Parathyroid adenoma (tissue), 2 donors: ENCODE data around the gene SENP7.
"Not testable (repeated sequence)": the region's sequence is repeated elsewhere in the genome, so short reads cannot be mapped to it uniquely, and the experiment has no call there.

ENCODE experiments used
- H2AFZ ChIP-seq: fragments of 300-600 bp; sonication (generic); one replicate; pipeline ENCODE4 v1.7.0; 2017; ENCODE audit warnings: antibody characterized with exemption, mild to moderate bottlenecking
- H3K27ac ChIP-seq: fragments of 300-600 bp; sonication (generic); one replicate; pipeline ENCODE4 v1.7.0; 2017
- H3K27me3 ChIP-seq: fragments of 300-600 bp; sonication (generic); one replicate; pipeline ENCODE4 v1.7.0; 2017; ENCODE audit warnings: low read length; ENCODE audit not compliant: control insufficient read depth, insufficient read depth
- H3K36me3 ChIP-seq: fragments of 300-600 bp; sonication (generic); one replicate; pipeline ENCODE4 v1.7.0; 2017; ENCODE audit warnings: low read length; ENCODE audit not compliant: control insufficient read depth, insufficient read depth
- H3K4me1 ChIP-seq: fragments of 300-600 bp; sonication (generic); one replicate; pipeline ENCODE4 v1.7.0; 2017; ENCODE audit warnings: control low read depth
- H3K4me2 ChIP-seq: fragments of 300-600 bp; sonication (generic); one replicate; pipeline ENCODE4 v1.7.0; 2017; ENCODE audit warnings: low read length
- H3K4me3 ChIP-seq: fragments of 300-600 bp; sonication (generic); one replicate; pipeline ENCODE4 v1.7.0; 2017; ENCODE audit warnings: low read depth, low read length
- H3K79me2 ChIP-seq: fragments of 300-600 bp; sonication (generic); one replicate; pipeline ENCODE4 v1.7.0; 2017; ENCODE audit warnings: control low read depth
- H3K9ac ChIP-seq: fragments of 300-600 bp; sonication (generic); one replicate; pipeline ENCODE4 v1.7.0; 2017; ENCODE audit warnings: mild to moderate bottlenecking
- H3K9me3 ChIP-seq: fragments of 300-600 bp; sonication (generic); one replicate; pipeline ENCODE4 v1.7.0; 2017; ENCODE audit warnings: low read length; ENCODE audit not compliant: control insufficient read depth
- TF ChIP-seq, protein P1 (sequence below): fragments of 300-600 bp; sonication (generic); IDR thresholded peaks from one replicate; pipeline ENCODE4 v1.7.0; 2017; ENCODE audit warnings: antibody characterized with exemption, mild to moderate bottlenecking
- donor health status: primary hyperparathyroidism.

The SENP7 gene

DNA sequence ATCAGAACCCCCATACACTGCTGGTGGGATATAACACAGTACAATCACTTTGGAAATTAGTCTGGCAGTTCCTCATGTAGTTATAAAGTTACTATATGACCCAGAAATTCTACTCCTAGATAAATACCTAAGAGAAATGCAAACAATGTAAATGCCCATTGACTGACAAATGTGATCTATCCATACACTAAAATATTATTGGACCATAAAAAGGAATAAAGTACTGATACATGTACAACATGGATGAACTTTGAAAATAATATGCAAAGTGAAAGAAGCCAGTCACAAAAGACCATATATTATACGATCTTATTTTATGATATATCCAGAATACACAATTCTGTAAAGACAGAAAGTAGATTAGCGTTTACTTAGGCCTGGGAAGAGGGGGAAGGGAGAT, 200.5 kb downstream of the SENP7 start:
- Histone ChIP-seq H3K9ac (no peak overlapping the region), H3K4me2 (no peak overlapping the region), H3K4me1 (no peaks in the 10 kb centered on the region), H3K4me3 (no peak overlapping the region), H3K9me3 (no peaks in the 10 kb centered on the region), H3K27ac (no peak overlapping the region), H3K36me3 (no peaks in the 10 kb centered on the region), H3K79me2 (no peaks in the 10 kb centered on the region), H2AFZ (no peak overlapping the region), H3K27me3 (no peaks in the 10 kb centered on the region)
- TF ChIP-seq, protein P1, sequence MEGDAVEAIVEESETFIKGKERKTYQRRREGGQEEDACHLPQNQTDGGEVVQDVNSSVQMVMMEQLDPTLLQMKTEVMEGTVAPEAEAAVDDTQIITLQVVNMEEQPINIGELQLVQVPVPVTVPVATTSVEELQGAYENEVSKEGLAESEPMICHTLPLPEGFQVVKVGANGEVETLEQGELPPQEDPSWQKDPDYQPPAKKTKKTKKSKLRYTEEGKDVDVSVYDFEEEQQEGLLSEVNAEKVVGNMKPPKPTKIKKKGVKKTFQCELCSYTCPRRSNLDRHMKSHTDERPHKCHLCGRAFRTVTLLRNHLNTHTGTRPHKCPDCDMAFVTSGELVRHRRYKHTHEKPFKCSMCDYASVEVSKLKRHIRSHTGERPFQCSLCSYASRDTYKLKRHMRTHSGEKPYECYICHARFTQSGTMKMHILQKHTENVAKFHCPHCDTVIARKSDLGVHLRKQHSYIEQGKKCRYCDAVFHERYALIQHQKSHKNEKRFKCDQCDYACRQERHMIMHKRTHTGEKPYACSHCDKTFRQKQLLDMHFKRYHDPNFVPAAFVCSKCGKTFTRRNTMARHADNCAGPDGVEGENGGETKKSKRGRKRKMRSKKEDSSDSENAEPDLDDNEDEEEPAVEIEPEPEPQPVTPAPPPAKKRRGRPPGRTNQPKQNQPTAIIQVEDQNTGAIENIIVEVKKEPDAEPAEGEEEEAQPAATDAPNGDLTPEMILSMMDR, result no peak

DNA sequence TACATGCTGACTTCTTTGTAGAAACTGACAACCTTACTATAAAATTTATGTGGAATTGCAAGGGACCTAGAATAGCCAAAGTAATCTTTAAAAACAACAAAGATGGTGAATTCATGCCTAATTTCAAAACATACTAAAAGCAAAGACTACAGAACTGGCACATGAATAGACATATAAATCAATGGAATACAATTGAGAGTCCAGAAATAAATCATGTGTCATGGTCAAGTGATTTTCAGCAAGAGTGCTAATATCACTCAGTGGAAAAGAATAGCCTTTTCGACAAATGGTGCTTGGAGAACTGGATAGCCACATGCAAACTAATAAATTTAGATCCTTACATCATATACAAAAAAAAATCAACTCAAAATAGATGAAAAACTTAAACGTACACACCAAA, 201.3 kb downstream of the SENP7 start:
- no peaks in the 10 kb centered on the region for H3K27me3 ChIP-seq
- H3K4me3 ChIP-seq, result no peak overlapping the region
- no peaks in the 10 kb centered on the region for H3K4me1 ChIP-seq
- no peak overlapping the region for H3K9ac ChIP-seq
- no peak overlapping the region for H3K27ac ChIP-seq
- H2AFZ ChIP-seq, result no peak overlapping the region
- no peaks in the 10 kb centered on the region for H3K79me2 ChIP-seq
- H3K36me3 ChIP-seq, result no peaks in the 10 kb centered on the region
- H3K9me3 ChIP-seq, result no peaks in the 10 kb centered on the region
- H3K4me2 ChIP-seq, result no peak overlapping the region
- TF ChIP-seq, protein P1, result no peak

DNA sequence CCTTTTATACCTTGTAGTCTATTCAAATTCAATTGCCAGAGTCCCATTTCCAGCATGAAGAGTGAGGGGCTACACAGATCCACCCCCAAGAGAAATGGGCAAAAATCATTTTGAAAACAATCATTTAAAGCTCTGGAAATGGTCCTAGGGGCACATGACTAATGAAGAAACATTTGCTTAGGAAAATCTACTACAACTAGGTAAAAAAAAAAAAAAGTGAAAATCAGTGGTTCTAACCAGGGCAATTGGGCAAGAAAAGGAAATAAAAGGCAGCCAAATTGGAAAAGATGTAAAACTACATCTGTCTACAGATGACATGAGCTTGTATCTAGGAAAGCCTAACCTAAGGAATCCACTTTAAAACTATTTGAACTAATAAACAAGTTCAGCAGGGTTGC, 202.0 kb downstream of the SENP7 start:
- no peaks in the 10 kb centered on the region for H3K36me3 ChIP-seq
- no peak overlapping the region for H3K4me2 ChIP-seq
- no peak overlapping the region for H2AFZ ChIP-seq
- H3K9me3 ChIP-seq, result no peaks in the 10 kb centered on the region
- H3K27ac ChIP-seq, result no peak overlapping the region
- H3K27me3 ChIP-seq, result no peaks in the 10 kb centered on the region
- TF ChIP-seq, protein P1, result no peak
- H3K79me2 ChIP-seq, result no peaks in the 10 kb centered on the region
- no peak overlapping the region for H3K9ac ChIP-seq
- no peaks in the 10 kb centered on the region for H3K4me1 ChIP-seq
- H3K4me3 ChIP-seq, result no peak overlapping the region

DNA sequence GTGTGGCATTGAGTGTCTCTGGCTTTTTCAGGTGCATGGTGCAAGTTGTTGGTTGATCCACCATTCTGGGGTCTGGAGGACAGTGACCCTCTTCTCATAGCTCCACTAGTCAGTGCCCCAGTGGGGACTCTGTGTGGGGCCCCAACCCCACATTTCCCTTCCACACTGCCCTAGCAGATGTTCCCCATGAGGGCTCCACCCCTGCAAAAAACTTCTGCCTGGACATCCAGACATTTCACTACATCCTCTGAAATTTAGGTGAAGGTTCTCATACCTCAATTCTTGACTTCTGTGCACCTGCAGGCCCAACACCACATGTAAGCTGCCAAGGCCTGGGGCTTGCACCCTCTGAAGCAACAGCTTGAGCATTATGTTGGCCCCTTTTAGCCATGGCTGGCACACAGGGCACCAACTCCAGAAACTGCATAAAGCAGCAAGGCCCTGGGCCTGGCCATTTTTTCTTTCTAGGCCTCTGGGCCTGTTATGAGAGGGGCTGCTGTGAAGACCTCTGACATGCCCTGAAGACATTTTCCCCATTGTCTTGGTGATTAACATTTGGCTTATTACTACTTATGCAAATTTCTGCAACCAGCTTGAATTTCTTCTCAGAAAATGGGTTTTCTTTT, 204.8 kb downstream of the SENP7 start:
- H3K9me3 ChIP-seq, H3K9ac ChIP-seq, H2AFZ ChIP-seq, H3K36me3 ChIP-seq, H3K4me2 ChIP-seq, H3K27me3 ChIP-seq, H3K79me2 ChIP-seq, H3K27ac ChIP-seq, H3K4me3 ChIP-seq, H3K4me1 ChIP-seq: not testable (repeated sequence)

DNA sequence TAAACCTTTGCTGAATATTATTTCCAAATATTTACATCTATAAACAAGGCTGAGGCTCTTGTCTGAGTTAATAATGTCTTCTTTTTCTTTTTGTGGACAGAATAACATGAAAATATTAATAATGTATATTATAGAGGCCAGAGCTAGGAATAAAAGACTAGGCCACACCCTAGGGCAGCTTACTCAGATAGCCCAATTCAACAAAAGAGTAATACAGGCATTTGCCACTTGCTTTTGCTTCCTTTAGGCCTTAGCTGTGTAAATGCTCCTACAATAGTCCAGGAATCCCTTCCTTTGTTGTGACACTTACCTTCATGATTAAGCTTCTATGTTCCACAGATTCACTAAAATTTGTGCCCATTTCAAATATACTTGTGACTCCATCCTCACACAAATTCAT, 209.2 kb downstream of the SENP7 start:
- H3K9ac ChIP-seq, result no peak overlapping the region
- H3K79me2 ChIP-seq, result no peaks in the 10 kb centered on the region
- H3K4me1 ChIP-seq, result no peaks in the 10 kb centered on the region
- no peaks in the 10 kb centered on the region for H3K27me3 ChIP-seq
- no peak overlapping the region for H3K4me2 ChIP-seq
- no peak overlapping the region for H3K4me3 ChIP-seq
- no peak overlapping the region for H3K27ac ChIP-seq
- no peak overlapping the region for H2AFZ ChIP-seq
- TF ChIP-seq, protein P1, result no peak
- H3K9me3 ChIP-seq, result no peaks in the 10 kb centered on the region
- no peaks in the 10 kb centered on the region for H3K36me3 ChIP-seq
